Brain microvascular endothelial cell (primary cell): ENCODE results near the gene ITPK1.

Experiments
- DNase-seq: peaks from one replicate; pipeline ENCODE4 v3.0.0-alpha.2; 2020
- H3K27ac ChIP-seq: fragments of 250-450 bp; sonication (Bioruptor Pico); 2 replicates; pipeline ENCODE4 v1.5.1; 2020; ENCODE audit warnings: mild to moderate bottlenecking, moderate library complexity
- H3K27me3 ChIP-seq: fragments of 250-450 bp; sonication (Bioruptor Pico); replicated peaks from 2 replicates; pipeline ENCODE4 v1.5.1; 2020; ENCODE audit warnings: mild to moderate bottlenecking
- H3K36me3 ChIP-seq: fragments of 250-450 bp; sonication (Bioruptor Pico); replicated peaks from 2 replicates; pipeline ENCODE4 v1.5.1; 2020; ENCODE audit warnings: mild to moderate bottlenecking
- H3K4me3 ChIP-seq: 2 replicates; pipeline ENCODE4 v1.5.1; 2011; ENCODE audit warnings: low read depth, mild to moderate bottlenecking, control low read depth, low read length, moderate library complexity
- in situ Hi-C: cut with HindIII; loops from 2 replicates; pipeline ENCODE4 v1.10.0; 2017; ENCODE audit warnings: low sequenced_read_pairs, low pct_ligation_motif_present
- TF ChIP-seq, protein P1 (sequence below): IDR thresholded peaks from 2 replicates; pipeline ENCODE4 v1.5.1; 2011; ENCODE audit warnings: low read depth, mild to moderate bottlenecking, moderate library complexity, low read length, control low read depth, inconsistent platforms; ENCODE audit errors: missing control alignments

The ITPK1 gene

DNA sequence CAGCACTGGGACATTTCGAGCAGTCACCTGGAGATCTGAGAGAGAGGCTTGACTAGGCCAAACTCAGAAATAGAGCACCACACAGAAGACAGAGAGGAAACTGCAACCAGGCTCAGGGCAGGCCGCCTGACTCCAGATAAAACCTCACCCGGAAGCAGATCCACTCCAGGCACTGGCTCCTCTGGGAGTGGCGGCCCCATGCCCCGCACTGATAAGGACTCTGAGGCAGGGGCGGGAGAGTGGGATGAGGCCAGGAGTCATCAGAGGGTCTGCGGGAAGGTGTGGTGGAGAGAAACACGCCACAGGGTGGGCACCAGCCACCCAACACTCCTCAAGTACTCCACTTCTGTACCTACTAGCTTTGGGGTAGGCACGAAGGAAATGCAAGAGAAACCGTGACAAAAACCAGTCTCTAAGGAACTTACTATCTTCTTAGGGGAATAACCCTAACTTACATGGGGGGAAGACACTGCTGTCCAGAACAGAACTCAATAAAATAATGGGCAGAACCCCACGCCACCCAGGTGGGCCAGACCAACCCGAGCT lies 121.5 kb downstream of the ITPK1 start:
- Histone ChIP-seq H3K27me3 (no peaks in the 10 kb centered on the region), H3K36me3 (no peaks in the 10 kb centered on the region), H3K27ac (no peak overlapping the region), H3K4me3 (no peak overlapping the region)
- TF ChIP-seq, protein P1, sequence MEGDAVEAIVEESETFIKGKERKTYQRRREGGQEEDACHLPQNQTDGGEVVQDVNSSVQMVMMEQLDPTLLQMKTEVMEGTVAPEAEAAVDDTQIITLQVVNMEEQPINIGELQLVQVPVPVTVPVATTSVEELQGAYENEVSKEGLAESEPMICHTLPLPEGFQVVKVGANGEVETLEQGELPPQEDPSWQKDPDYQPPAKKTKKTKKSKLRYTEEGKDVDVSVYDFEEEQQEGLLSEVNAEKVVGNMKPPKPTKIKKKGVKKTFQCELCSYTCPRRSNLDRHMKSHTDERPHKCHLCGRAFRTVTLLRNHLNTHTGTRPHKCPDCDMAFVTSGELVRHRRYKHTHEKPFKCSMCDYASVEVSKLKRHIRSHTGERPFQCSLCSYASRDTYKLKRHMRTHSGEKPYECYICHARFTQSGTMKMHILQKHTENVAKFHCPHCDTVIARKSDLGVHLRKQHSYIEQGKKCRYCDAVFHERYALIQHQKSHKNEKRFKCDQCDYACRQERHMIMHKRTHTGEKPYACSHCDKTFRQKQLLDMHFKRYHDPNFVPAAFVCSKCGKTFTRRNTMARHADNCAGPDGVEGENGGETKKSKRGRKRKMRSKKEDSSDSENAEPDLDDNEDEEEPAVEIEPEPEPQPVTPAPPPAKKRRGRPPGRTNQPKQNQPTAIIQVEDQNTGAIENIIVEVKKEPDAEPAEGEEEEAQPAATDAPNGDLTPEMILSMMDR, result no peak
- DNase-seq, result no peak
- in situ Hi-C loops, result no loop called here

DNA sequence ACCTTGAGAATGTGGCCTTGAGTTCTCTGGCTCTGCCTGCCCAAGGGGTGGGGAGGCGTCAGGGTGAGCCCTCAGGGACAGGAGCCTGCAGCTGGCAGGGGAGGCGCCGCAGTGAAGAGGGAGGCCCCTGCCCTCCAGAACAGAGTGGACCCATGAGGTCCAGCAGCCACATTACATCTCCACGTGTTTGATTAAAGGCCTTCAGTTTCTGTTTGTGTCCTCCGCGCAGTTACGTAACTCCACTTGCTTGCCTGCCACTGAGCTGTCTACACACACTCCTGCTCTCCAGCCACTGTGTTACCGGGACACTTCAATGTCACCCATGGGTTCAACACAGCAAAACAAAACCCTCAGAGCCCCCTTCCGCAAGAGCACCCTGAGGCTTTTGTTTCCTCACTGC lies 122.4 kb downstream of the ITPK1 start:
- TF ChIP-seq, protein P1, result no peak
- H3K27me3 ChIP-seq, result no peaks in the 10 kb centered on the region
- no peaks in the 10 kb centered on the region for H3K36me3 ChIP-seq
- no peak for DNase-seq
- in situ Hi-C loops, result no loop called here
- H3K4me3 ChIP-seq, result no peak overlapping the region
- no peak overlapping the region for H3K27ac ChIP-seq

DNA sequence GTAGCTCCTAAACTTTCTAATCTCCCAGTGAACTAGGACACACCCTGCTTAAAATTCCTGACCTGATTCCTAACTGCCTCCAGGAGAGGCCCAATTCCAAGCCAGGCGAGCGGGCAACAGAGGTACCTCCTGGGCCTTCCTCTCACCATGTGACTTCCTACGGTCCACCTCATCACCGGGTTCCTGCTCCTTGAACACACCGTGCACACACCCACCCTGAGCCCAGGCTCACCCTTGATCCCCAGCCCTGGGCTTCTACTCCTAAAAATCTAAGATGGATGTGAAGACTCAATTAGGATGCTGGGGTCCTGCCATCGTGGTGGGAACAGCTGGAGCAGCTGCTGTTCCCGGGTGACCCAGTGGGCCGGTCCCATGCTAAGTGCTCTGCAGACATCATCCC lies 124.2 kb downstream of the ITPK1 start:
- H3K27ac ChIP-seq, result no peak overlapping the region
- TF ChIP-seq, protein P1, result no peak
- no peak overlapping the region for H3K4me3 ChIP-seq
- no peak for DNase-seq
- H3K36me3 ChIP-seq, result no peaks in the 10 kb centered on the region
- no peaks in the 10 kb centered on the region for H3K27me3 ChIP-seq
- in situ Hi-C loops, result no loop called here

DNA sequence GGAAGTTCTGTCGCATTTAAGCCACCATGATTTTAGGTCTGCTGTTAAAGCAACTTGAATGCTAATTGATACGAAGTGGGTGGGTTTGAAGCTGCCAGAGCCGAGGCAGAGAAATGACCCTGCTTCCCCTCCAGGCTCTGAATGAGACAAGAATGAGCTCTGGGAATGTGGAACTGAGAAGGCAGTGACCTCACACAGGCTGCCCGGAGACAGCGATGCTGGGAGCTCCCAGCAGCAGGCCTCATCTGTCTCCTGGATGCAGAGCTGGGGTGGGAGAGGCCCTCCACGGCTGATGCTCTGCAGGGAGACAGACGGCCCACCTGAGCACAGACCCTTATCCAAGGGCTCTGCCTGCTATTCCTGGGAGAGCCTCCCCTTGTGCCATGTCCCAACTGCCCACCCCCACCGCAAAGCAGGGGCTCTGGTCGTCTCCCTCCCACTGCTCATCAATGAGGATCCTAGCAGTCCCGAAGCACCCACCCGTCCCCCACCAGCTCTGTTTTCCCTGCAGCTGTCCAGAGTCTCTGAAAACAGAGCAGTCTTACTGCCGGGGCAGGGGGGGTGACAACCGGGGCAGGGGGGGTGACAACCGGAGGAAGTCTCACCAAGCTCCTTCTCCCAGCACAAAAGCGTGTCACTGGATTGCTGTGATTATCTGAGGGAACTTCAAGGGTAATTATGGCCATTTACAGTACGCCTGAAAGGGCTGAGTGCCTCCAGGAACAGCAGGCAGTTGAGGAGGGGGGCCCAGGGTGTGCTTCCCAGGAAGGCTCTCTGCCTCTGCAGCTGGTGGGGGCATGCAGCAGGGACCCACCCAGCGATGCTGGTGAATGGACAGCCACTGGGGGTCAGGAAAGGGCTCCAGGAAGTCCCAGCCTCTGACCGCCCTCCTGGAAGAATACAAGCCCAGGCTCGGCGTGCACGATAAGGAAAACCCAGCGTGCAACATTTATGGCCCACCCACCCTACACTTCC lies 125.0 kb downstream of the ITPK1 start:
- in situ Hi-C loops, result no loop called here
- TF ChIP-seq, protein P1, result no peak
- Histone ChIP-seq H3K27me3 (no peaks in the 10 kb centered on the region), H3K4me3 (no peak overlapping the region), H3K36me3 (no peaks in the 10 kb centered on the region), H3K27ac (no peak overlapping the region)
- no peak for DNase-seq

DNA sequence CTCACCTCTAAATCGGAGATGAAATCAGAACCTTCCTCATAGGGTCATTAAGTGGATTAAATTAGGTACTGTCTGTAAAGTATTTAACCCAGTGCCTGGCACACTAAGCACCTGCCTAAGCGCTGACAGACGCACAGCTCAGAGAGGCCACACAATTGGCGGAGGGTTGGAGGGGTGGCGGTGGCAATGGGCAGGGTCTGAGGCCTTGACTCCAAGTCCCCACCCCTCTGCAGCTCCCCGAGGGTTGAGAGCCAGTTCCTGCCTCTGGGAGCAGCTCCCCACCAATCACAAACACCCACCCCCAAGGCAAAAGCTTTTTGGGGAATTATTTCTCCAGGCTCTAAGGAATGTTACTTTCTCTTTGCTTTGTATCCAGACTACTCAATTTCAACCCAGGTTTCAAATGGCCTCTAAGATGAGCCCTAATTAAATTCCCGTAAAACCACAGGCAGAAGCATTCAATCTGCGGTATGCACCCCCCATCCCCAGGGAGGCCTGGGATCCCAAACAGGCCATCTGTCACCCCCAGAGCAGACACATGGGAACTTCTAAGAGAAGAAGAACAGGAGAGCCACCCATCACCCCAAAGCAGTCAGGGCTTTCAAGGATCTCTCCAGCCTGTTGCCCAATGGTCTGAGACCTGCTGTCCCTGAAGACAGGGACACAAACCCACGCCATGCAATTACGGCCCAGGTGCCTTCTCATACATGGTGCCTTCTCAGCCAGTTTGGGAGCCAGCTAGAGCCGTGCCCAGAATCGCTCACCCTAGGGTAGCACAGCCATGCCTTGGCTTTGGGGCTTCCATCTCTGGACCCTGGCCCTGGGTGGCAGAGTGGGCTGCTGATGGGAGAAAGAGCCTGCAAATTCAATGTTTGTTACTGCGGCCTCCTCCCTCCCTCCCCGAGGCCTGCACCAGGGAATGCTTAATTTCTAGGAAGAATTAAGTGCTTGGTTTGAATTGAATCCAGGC lies 126.7 kb downstream of the ITPK1 start:
- Histone ChIP-seq H3K27ac (no peak overlapping the region), H3K4me3 (no peak overlapping the region), H3K36me3 (no peaks in the 10 kb centered on the region), H3K27me3 (no peaks in the 10 kb centered on the region)
- in situ Hi-C loops, result no loop called here
- DNase-seq, result no peak
- TF ChIP-seq, protein P1, result no peak
